ENCODE results near the gene PSTPIP2. TPM values are rescaled to one million over a fixed set of nuclear protein-coding genes. Genes with fewer than 3 reads are reported as not detected.

PSTPIP2 gene
- total and polyA plus RNA-seq, 4 donors = 4.0 to 14.7 (median 8.6) TPM

GRCh38 chr18:46001074-46001473, 71.0 kb downstream of the PSTPIP2 start:
- WGBS = 84% methylated on average over 1 of the region's 1 CpG
- TF ChIP-seq NR2F2 (IDR thresholded peaks at IDR 0.05) (no peak), MAX (IDR thresholded peaks at IDR 0.05) (no peak), ATF3 (IDR thresholded peaks at IDR 0.05) (no peak), HNF4A (conservative IDR thresholded peaks at IDR 0.05) (no peak), HNF4G (IDR thresholded peaks at IDR 0.05) (no peak), RAD21 (IDR thresholded peaks at IDR 0.05) (no peak), CTCF (IDR thresholded peaks at IDR 0.05; ENCODE audit: low read depth, low read length, missing input control) (no peak), FOXA1 (IDR thresholded peaks at IDR 0.05) (no peak), FOXA2 (IDR thresholded peaks at IDR 0.05) (no peak), ZBTB33 (IDR thresholded peaks at IDR 0.05) (no peak), JUND (IDR thresholded peaks at IDR 0.05) (no peak), EGR1 (IDR thresholded peaks at IDR 0.05; ENCODE audit: low read depth in 2 of 2) (no peak), RXRA (IDR thresholded peaks at IDR 0.05) (no peak), YY1 (IDR thresholded peaks at IDR 0.05) (no peak)
- DNase-seq (ENCODE audit: low spot score) = no peak
- Histone ChIP-seq H3K9me3 (ENCODE audit: control insufficient read depth in 4 of 4, low read length in 3 of 4) (no peaks in the 10 kb centered on the region), H3K27ac (ENCODE audit: low read depth in 1 of 2, low read length in 2 of 2) (no peak overlapping the region), H3K4me3 (ENCODE audit: low read depth in 1 of 3, low read length in 3 of 3) (no peak overlapping the region), H3K9ac (ENCODE audit: low read depth in 1 of 2, low read length in 2 of 2) (no peak overlapping the region), H3K36me3 (ENCODE audit: control insufficient read depth in 4 of 4, insufficient read depth in 3 of 4, low read depth in 1 of 4, low read length in 3 of 4) (peaks cover 0 to 6% (median 0%) of the 10 kb centered on the region in 4 donors), H3K27me3 (ENCODE audit: control insufficient read depth in 4 of 4, insufficient read depth in 4 of 4, low read length in 3 of 4) (no peaks in the 10 kb centered on the region), H3K4me1 (ENCODE audit: control insufficient read depth in 4 of 4, insufficient read depth in 4 of 4, low read length in 3 of 4) (no peaks in the 10 kb centered on the region)

- Histone ChIP-seq H3K4me3 (ENCODE audit: low read depth in 1 of 3, low read length in 3 of 3) (no peak overlapping the region), H3K36me3 (ENCODE audit: control insufficient read depth in 4 of 4, insufficient read depth in 3 of 4, low read depth in 1 of 4, low read length in 3 of 4) (peaks cover 0 to 6% (median 0%) of the 10 kb centered on the region in 4 donors), H3K27me3 (ENCODE audit: control insufficient read depth in 4 of 4, insufficient read depth in 4 of 4, low read length in 3 of 4) (no peaks in the 10 kb centered on the region), H3K9ac (ENCODE audit: low read depth in 1 of 2, low read length in 2 of 2) (no peak overlapping the region), H3K27ac (ENCODE audit: low read depth in 1 of 2, low read length in 2 of 2) (no peak overlapping the region), H3K9me3 (ENCODE audit: control insufficient read depth in 4 of 4, low read length in 3 of 4) (no peaks in the 10 kb centered on the region), H3K4me1 (ENCODE audit: control insufficient read depth in 4 of 4, insufficient read depth in 4 of 4, low read length in 3 of 4) (no peaks in the 10 kb centered on the region)
- 87% methylated on average over 3 of the region's 3 CpGs for WGBS
- TF ChIP-seq FOXA2 (IDR thresholded peaks at IDR 0.05) (no peak), HNF4G (IDR thresholded peaks at IDR 0.05) (no peak), FOXA1 (IDR thresholded peaks at IDR 0.05) (no peak), EGR1 (IDR thresholded peaks at IDR 0.05; ENCODE audit: low read depth in 2 of 2) (no peak), GABPA (IDR thresholded peaks at IDR 0.05 in 1 of 2, conservative IDR thresholded peaks at IDR 0.05 in 1 of 2) (no peak), REST (IDR thresholded peaks at IDR 0.05) (no peak), ATF3 (IDR thresholded peaks at IDR 0.05) (no peak), YY1 (IDR thresholded peaks at IDR 0.05) (no peak), RXRA (IDR thresholded peaks at IDR 0.05) (no peak), JUND (IDR thresholded peaks at IDR 0.05) (no peak), SP1 (IDR thresholded peaks at IDR 0.05) (no peak), TAF1 (conservative IDR thresholded peaks at IDR 0.05) (no peak), CTCF (IDR thresholded peaks at IDR 0.05; ENCODE audit: low read depth, low read length, missing input control) (no peak), NR2F2 (IDR thresholded peaks at IDR 0.05) (no peak), HNF4A (conservative IDR thresholded peaks at IDR 0.05) (no peak)
- no peak for DNase-seq (ENCODE audit: low spot score)
Observed at GRCh38 chr18:45999536-45999935, 72.5 kb downstream of the PSTPIP2 start.
